ENCODE results near the gene CKAP4. TPM values are rescaled to one million over a fixed set of nuclear protein-coding genes. Genes with fewer than 3 reads are reported as not detected.

Gene CKAP4
- total and polyA plus RNA-seq, 9 of the 15 experiments (the other 6 are each of a cell fraction or from before 2014, with no cell fraction given) = 0.08 to 0.20 TPM; not detected in 7

DNA sequence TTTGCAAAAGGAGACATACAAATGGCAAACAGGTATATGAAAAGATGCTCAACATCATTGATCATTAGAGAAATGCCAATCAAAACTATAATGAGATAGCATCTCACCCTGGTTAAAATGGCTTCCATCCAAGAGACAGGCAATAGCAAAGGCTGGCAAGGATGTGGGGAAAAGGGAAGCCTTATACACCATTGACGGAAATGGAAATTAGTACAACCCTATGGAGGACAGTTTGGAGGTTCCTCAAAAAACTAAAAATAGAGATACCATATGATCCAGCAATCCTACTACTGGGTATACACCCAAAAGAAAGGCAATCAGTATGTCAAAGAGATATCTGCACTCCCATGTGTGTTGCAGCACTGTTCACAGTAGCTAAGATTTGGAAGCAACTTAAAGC is 17.3 kb upstream of the CKAP4 start:
- Histone ChIP-seq H4K20me1 (replicated peaks; ENCODE audit: control insufficient read depth, insufficient read depth, low read length) (peaks cover 7% of the 10 kb centered on the region), H3K4me1 (replicated peaks in 1 of 2; ENCODE audit: control insufficient read depth in 2 of 2, insufficient read depth in 2 of 2, low read length in 2 of 2) (peaks cover 0 to 20% of the 10 kb centered on the region in 2 experiments; a peak in 3 of 5 replicates), H2AFZ (ENCODE audit: low read depth, low read length) (no peak overlapping the region), H3K4me2 (ENCODE audit: insufficient read depth, low read length) (no peak overlapping the region), H3K4me3 (no peak overlapping the region), H3K9ac (ENCODE audit: insufficient read depth in 1 of 2, low read depth in 2 of 2, low read length in 2 of 2) (no peak overlapping the region), H3K36me3 (ENCODE audit: control insufficient read depth, insufficient read depth, low read length) (no peaks in the 10 kb centered on the region), H3K9me1 (ENCODE audit: control insufficient read depth, insufficient read depth, low read length) (no peaks in the 10 kb centered on the region), H3K79me2 (ENCODE audit: control insufficient read depth, insufficient read depth, low read length) (no peaks in the 10 kb centered on the region), H3K9me3 (replicated peaks; ENCODE audit: control insufficient read depth, insufficient read depth, low read depth, low read length) (no peaks in the 10 kb centered on the region), H3K27ac (ENCODE audit: extremely low read depth, low read depth, low read length) (no peak overlapping the region), H3K27me3 (ENCODE audit: control insufficient read depth in 2 of 2, insufficient read depth in 2 of 2, low read length in 2 of 2) (no peaks in the 10 kb centered on the region)
- in situ Hi-C loops (cut with MboI) = no loop called here
- FAIRE-seq = no peak
- intact Hi-C loops (cut with micrococcal nuclease) = no loop called here
- CTCF ChIA-PET (ENCODE audit: low intra/inter-chr PET ratio) = no interaction called here
- POLR2A ChIA-PET = interaction anchor here (1.2 to 1.8 kb wide), 2 partner anchors 11 to 21 kb away, joined by 3 to 5 read pairs; no protein-coding TSS in a partner anchor
- no peak for DNase-seq (ENCODE audit: extremely low read depth in 1 of 4, low spot score in 3 of 4)
- no TSS peak for BruUV-seq (replicated peaks)
- TF ChIP-seq BCOR (IDR thresholded peaks at IDR 0.05) = no peak
- TF ChIP-seq KAT8 (IDR thresholded peaks at IDR 0.05; ENCODE audit: low read depth) = no peak
- no peak for TF ChIP-seq MCM3 (IDR thresholded peaks at IDR 0.05)
- TF ChIP-seq FOXA1 (IDR thresholded peaks at IDR 0.05; ENCODE audit: borderline replicate concordance) = no peak
- no peak for TF ChIP-seq FOSL1 (tag; conservative IDR thresholded peaks at IDR 0.05)
- TF ChIP-seq, protein P1, sequence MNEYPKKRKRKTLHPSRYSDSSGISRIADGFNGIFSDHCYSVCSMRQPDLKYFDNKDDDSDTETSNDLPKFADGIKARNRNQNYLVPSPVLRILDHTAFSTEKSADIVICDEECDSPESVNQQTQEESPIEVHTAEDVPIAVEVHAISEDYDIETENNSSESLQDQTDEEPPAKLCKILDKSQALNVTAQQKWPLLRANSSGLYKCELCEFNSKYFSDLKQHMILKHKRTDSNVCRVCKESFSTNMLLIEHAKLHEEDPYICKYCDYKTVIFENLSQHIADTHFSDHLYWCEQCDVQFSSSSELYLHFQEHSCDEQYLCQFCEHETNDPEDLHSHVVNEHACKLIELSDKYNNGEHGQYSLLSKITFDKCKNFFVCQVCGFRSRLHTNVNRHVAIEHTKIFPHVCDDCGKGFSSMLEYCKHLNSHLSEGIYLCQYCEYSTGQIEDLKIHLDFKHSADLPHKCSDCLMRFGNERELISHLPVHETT (CRISPR knock-in tag; conservative IDR thresholded peaks at IDR 0.05 in 1 of 2, IDR thresholded peaks at IDR 0.05 in 1 of 2) = no peak
- TF ChIP-seq SMAD3 (CRISPR knock-in tag; conservative IDR thresholded peaks at IDR 0.05) = no peak
- no peak for TF ChIP-seq ZNF134 (CRISPR knock-in tag; conservative IDR thresholded peaks at IDR 0.05)
- no peak for TF ChIP-seq SREBF1 (IDR thresholded peaks at IDR 0.05; ENCODE audit: borderline replicate concordance, low read depth, low read length)
- TF ChIP-seq THRAP3 (IDR thresholded peaks at IDR 0.05; ENCODE audit: borderline replicate concordance) = no peak
- TF ChIP-seq ZNF584 (CRISPR knock-in tag; IDR thresholded peaks at IDR 0.05; ENCODE audit: low read depth) = no peak
- TF ChIP-seq SRSF1 (IDR thresholded peaks at IDR 0.05; ENCODE audit: low read depth, low read length) = no peak
- TF ChIP-seq, protein P2, sequence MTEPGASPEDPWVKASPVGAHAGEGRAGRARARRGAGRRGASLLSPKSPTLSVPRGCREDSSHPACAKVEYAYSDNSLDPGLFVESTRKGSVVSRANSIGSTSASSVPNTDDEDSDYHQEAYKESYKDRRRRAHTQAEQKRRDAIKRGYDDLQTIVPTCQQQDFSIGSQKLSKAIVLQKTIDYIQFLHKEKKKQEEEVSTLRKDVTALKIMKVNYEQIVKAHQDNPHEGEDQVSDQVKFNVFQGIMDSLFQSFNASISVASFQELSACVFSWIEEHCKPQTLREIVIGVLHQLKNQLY (CRISPR knock-in tag; conservative IDR thresholded peaks at IDR 0.05) = no peak
- TF ChIP-seq NCOA2 (IDR thresholded peaks at IDR 0.05; ENCODE audit: partially characterized antibody in 2 of 2) = no peak
- no peak for TF ChIP-seq LARP7 (IDR thresholded peaks at IDR 0.05)
- TF ChIP-seq, protein P3, sequence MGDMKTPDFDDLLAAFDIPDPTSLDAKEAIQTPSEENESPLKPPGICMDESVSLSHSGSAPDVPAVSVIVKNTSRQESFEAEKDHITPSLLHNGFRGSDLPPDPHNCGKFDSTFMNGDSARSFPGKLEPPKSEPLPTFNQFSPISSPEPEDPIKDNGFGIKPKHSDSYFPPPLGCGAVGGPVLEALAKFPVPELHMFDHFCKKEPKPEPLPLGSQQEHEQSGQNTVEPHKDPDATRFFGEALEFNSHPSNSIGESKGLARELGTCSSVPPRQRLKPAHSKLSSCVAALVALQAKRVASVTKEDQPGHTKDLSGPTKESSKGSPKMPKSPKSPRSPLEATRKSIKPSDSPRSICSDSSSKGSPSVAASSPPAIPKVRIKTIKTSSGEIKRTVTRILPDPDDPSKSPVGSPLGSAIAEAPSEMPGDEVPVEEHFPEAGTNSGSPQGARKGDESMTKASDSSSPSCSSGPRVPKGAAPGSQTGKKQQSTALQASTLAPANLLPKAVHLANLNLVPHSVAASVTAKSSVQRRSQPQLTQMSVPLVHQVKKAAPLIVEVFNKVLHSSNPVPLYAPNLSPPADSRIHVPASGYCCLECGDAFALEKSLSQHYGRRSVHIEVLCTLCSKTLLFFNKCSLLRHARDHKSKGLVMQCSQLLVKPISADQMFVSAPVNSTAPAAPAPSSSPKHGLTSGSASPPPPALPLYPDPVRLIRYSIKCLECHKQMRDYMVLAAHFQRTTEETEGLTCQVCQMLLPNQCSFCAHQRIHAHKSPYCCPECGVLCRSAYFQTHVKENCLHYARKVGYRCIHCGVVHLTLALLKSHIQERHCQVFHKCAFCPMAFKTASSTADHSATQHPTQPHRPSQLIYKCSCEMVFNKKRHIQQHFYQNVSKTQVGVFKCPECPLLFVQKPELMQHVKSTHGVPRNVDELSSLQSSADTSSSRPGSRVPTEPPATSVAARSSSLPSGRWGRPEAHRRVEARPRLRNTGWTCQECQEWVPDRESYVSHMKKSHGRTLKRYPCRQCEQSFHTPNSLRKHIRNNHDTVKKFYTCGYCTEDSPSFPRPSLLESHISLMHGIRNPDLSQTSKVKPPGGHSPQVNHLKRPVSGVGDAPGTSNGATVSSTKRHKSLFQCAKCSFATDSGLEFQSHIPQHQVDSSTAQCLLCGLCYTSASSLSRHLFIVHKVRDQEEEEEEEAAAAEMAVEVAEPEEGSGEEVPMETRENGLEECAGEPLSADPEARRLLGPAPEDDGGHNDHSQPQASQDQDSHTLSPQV (IDR thresholded peaks at IDR 0.05) = no peak
- TF ChIP-seq TCF7L2 (IDR thresholded peaks at IDR 0.05; ENCODE audit: low read depth, low read length) = no peak
- no peak for TF ChIP-seq SLC30A9 (CRISPR knock-in tag; IDR thresholded peaks at IDR 0.05)
- 10% methylated on average over 1 of the region's 1 CpG for WGBS (ENCODE audit: insufficient coverage, low coverage, missing lambda C conversion rate)
- ATAC-seq = no peak

Data from K562 (cell line).